SU-DHL-6 (cell line): Measurements from ENCODE around the gene LAPTM5.

Source experiments
- CTCF ChIP-seq: fragments of 200-600 bp; sonication (generic); IDR thresholded peaks from one replicate; pipeline ENCODE4 v1.5.1; 2017; ENCODE audit warnings: antibody characterized with exemption, mild to moderate bottlenecking, low read length, moderate library complexity; ENCODE audit not compliant: insufficient read depth, poor library complexity, severe bottlenecking
- EZH2phosphoT487 ChIP-seq: fragments of 200-600 bp; sonication (generic), shearing (Covaris generic); conservative IDR thresholded peaks from 2 replicates; pipeline ENCODE4 v1.6.1; 2018; ENCODE audit warnings: mild to moderate bottlenecking, antibody characterized with exemption, low read length, moderate library complexity, mixed read lengths

GRCh38 chr1:30721341-30721793 is 36.2 kb downstream of the LAPTM5 start:
- TF ChIP-seq CTCF (no peak), EZH2phosphoT487 (no peak)
